Activated CD8-positive, alpha-beta T cell treated with anti-CD3 and anti-CD28 coated beads for 36 hours (primary cell): ENCODE data around the gene BAD. TPM values are rescaled to one million over a fixed set of nuclear protein-coding genes. Genes with fewer than 3 reads are reported as not detected.
"Not testable (repeated sequence)": the region's sequence is repeated elsewhere in the genome, so short reads cannot be mapped to it uniquely, and the experiment has no call there.

Experiments used
- ATAC-seq: fragments of 200-7000 bp; cut with Tn5 transposase; one replicate; pipeline ENCODE4 v1.10.0; 2021; ENCODE audit warnings: mild to moderate bottlenecking, moderate library complexity
- CTCF ChIA-PET: fragments of 350-600 bp; sonication (Branson Sonifier 250); formaldehyde crosslinking; loops from one replicate; lab custom pipeline; 2021; ENCODE audit warnings: antibody characterized with exemption; lab: Charles Lee
- POLR2A ChIA-PET: fragments of 350-600 bp; sonication (Branson Sonifier 250); formaldehyde crosslinking; loops from one replicate; lab custom pipeline; 2021; ENCODE audit warnings: antibody characterized with exemption; lab: Charles Lee
- DNase-seq: peaks from one replicate; pipeline ENCODE4 v3.0.0-alpha.2; 2020
- H3K27ac Mint-ChIP-seq: one replicate; pipeline ENCODE4 v1.8.0; 2021; ENCODE audit warnings: mild to moderate bottlenecking, mixed read lengths
- H3K27me3 Mint-ChIP-seq: one replicate; pipeline ENCODE4 v1.8.0; 2021; ENCODE audit warnings: mixed read lengths
- H3K36me3 Mint-ChIP-seq: one replicate; pipeline ENCODE4 v1.8.0; 2021; ENCODE audit warnings: low read depth, mixed read lengths
- H3K4me1 Mint-ChIP-seq: one replicate; pipeline ENCODE4 v1.8.0; 2021; ENCODE audit warnings: low read depth, mixed read lengths
- H3K4me3 Mint-ChIP-seq: one replicate; pipeline ENCODE4 v1.8.0; 2021; ENCODE audit warnings: mild to moderate bottlenecking, moderate library complexity, mixed read lengths
- H3K9me3 Mint-ChIP-seq: one replicate; pipeline ENCODE4 v1.8.0; 2021; ENCODE audit warnings: mixed read lengths
- intact Hi-C: fragments of 100-400 bp; cut with micrococcal nuclease; formaldehyde crosslinking; loops from one replicate; pipeline ENCODE4 v1.10.0; 2022
- total RNA-seq, 2 experiments: library from RNA; stranded (reverse); gene quantifications; one replicate each; pipeline ENCODE4 v1.2.3, GENCODE V29; 2021
- TF ChIP-seq, protein P1 (sequence below): fragments of 200-600 bp; IDR thresholded peaks from one replicate; pipeline ENCODE4 v1.8.0; 2022; ENCODE audit warnings: antibody characterized with exemption, mild to moderate bottlenecking

Gene BAD
- total RNA-seq, 2 experiments from 2014 or later: 17.2 to 17.7 TPM

DNA sequence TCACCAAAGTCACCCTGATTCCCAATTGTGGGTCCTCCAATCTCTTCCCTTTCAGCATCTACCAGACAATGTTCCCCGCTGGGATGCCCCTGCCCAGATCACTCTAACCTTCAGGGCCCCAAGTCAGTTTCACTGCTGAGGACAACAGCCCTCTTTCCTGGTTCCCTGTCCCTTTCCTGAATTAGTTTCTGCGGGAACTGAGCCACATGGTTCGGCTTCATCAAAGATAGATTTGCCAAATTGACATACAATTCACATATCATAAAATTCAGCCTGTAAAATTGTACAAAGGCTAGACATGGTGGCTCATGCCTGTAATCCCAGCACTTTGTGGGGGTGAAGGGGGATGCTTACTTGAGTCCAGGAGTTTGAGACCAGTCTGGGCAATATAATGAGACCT, 43.5 kb upstream of the BAD start:
- TF ChIP-seq, protein P1, sequence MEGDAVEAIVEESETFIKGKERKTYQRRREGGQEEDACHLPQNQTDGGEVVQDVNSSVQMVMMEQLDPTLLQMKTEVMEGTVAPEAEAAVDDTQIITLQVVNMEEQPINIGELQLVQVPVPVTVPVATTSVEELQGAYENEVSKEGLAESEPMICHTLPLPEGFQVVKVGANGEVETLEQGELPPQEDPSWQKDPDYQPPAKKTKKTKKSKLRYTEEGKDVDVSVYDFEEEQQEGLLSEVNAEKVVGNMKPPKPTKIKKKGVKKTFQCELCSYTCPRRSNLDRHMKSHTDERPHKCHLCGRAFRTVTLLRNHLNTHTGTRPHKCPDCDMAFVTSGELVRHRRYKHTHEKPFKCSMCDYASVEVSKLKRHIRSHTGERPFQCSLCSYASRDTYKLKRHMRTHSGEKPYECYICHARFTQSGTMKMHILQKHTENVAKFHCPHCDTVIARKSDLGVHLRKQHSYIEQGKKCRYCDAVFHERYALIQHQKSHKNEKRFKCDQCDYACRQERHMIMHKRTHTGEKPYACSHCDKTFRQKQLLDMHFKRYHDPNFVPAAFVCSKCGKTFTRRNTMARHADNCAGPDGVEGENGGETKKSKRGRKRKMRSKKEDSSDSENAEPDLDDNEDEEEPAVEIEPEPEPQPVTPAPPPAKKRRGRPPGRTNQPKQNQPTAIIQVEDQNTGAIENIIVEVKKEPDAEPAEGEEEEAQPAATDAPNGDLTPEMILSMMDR: no peak
- Mint-ChIP-seq H3K27me3 (no peaks in the 10 kb centered on the region), H3K36me3 (no peaks in the 10 kb centered on the region), H3K27ac (no peak overlapping the region), H3K4me1 (peaks cover 14% of the 10 kb centered on the region), H3K9me3 (no peaks in the 10 kb centered on the region), H3K4me3 (no peak overlapping the region)
- ATAC-seq (no peak), DNase-seq (no peak)
- ChIA-PET POLR2A (interaction anchor here (0.8 kb wide), 1 partner anchor 12 kb away, joined by 4 read pairs; no protein-coding TSS in a partner anchor), CTCF (interaction anchor here (1.5 kb wide), 1 partner anchor 27 kb away, joined by 4 read pairs; no protein-coding TSS in a partner anchor)
- intact Hi-C loops: no loop called here

DNA sequence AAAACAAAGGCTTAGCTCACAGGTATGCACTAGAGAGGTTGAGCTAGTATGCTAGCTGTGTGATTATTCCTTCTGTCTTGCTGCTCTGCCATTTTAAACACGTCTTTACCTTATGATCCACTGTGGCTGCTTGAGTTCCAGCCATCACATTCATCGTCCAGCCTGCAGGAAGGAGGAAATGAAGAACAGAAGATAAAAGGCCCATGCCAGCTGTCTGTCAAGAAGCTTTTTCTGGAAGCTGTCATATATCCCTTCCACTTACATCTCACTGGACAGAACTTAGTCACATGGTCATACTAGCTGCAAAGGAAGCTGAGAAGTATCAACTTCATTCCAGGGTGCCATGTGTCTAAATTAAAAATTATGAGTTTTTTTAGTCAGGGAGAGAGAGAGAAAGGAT, 42.9 kb upstream of the BAD start:
- no peaks in the 10 kb centered on the region for H3K36me3 Mint-ChIP-seq
- DNase-seq (no peak), ATAC-seq (no peak)
- no peaks in the 10 kb centered on the region for H3K27me3 Mint-ChIP-seq
- TF ChIP-seq, protein P1: no peak
- peaks cover 14% of the 10 kb centered on the region for H3K4me1 Mint-ChIP-seq
- no peak overlapping the region for H3K4me3 Mint-ChIP-seq
- intact Hi-C loops: no loop called here
- ChIA-PET CTCF (interaction anchor here (0.8 to 1.5 kb wide), 2 partner anchors 9 to 27 kb away, joined by 4 to 5 read pairs; partner anchors contain the start of gene PRDX5), POLR2A (interaction anchor here (0.8 kb wide), 1 partner anchor 11 kb away, joined by 4 read pairs; no protein-coding TSS in a partner anchor)
- no peak overlapping the region for H3K27ac Mint-ChIP-seq
- no peaks in the 10 kb centered on the region for H3K9me3 Mint-ChIP-seq

DNA sequence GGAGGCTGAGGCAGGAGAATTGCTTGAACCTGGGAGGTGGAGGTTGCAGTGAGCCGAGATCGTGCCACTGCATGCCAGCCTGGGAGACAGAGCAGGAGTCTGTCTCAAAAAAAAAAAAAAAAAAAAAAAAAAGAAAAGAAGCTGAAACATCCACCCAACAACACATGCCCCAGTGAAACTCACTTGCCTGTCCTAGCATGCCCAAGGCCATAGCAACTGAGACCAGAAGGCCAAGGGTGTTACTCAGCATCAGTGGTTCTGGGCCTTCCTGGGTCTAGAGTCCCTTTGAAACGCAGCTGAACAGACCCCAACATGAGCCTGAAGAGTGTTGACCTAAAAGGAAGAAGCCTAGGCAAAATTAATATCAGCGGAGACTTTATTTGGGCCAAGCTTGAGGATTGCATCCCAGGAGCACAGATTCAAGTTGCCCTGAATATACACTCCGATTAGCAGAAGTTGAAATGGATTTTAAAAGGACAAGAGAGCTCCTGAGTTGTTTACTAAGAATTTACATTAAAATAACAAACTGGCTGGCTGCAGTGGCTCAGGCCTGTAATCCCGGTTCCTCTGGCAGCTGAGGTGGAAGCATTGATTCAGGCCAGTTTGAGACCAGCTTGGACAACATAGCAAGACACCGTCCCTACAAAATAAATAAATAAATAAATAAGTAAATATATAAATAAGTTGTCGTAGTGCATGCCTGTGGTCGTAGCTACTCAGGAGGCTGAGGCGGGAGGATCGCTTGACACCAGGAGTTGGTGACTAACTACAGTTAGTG, 40.4 kb upstream of the BAD start:
- Mint-ChIP-seq H3K9me3 (no peaks in the 10 kb centered on the region), H3K36me3 (peaks cover 13% of the 10 kb centered on the region), H3K27me3 (no peaks in the 10 kb centered on the region), H3K4me1 (peaks cover 6% of the 10 kb centered on the region), H3K27ac (no peak overlapping the region), H3K4me3 (no peak overlapping the region)
- ChIA-PET POLR2A (interaction anchor here (0.7 to 1.1 kb wide), 2 partner anchors 16 to 1471 kb away, joined by 3 read pairs; no protein-coding TSS in a partner anchor), CTCF (interaction anchor here (1.0 to 1.7 kb wide), 2 partner anchors 24 to 125 kb away, joined by 3 to 7 read pairs; no protein-coding TSS in a partner anchor)
- TF ChIP-seq, protein P1: no peak
- intact Hi-C loops: no loop called here
- DNase-seq (no peak), ATAC-seq (no peak)

DNA sequence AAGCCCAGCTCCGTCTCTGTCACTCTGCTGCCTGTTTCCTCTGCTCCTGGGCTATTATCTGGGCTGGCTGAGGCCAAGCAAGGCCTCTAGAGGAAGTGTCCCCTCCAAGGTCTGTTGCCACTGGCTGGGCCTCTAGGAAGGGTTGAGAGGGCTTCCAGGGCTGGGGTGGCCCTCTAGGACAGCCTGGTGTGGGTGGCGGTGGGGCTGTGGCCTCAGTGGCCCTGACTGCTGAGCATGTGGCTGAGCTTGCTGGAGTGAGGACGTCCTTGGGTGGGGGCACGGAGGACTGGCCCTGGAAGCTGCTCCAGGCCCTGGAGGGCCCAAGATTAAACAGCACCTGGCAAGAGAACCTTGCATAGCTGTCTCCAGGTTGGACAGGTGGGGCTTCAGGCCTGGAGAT, 39.5 kb upstream of the BAD start:
- H3K4me3 Mint-ChIP-seq, ATAC-seq, H3K9me3 Mint-ChIP-seq, H3K27me3 Mint-ChIP-seq, intact Hi-C loops, H3K27ac Mint-ChIP-seq, DNase-seq: not testable (repeated sequence)
- Mint-ChIP-seq H3K36me3 (peaks cover 15% of the 10 kb centered on the region), H3K4me1 (peaks cover 10% of the 10 kb centered on the region)
- ChIA-PET CTCF (interaction anchor here (1.3 to 1.7 kb wide), 2 partner anchors 8 to 23 kb away, joined by 5 to 7 read pairs; no protein-coding TSS in a partner anchor), POLR2A (interaction anchor here (0.7 to 1.1 kb wide), 3 partner anchors 17 to 119 kb away, joined by 3 to 4 read pairs (median 3); partner anchors contain the start of gene FERMT3)

DNA sequence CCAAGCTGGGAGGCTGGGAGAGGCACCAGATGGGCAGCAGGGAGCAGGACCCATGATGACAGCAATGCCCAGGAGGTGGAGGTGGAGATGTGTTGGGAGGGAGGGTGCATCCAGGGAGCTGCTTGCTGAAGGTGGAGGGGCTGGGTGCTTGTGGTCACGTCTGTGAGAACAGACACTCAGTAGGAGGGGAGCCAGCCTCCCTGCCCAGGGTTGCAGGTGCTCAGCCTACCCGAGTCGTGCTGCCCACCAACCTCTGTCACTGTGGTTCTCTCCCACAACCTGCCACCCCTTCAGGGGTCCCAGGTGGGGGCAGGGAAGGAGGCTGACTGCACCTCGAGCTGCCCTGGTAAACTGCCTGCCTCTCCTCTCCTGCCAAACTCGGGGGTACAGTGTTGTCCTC, 38.9 kb upstream of the BAD start:
- ChIA-PET POLR2A (interaction anchor here (0.7 to 1.1 kb wide), 3 partner anchors 18 to 119 kb away, joined by 3 to 4 read pairs (median 3); partner anchors contain the start of gene FERMT3), CTCF (interaction anchor here (1.3 to 1.7 kb wide), 2 partner anchors 8 to 22 kb away, joined by 5 to 7 read pairs; no protein-coding TSS in a partner anchor)
- DNase-seq (no peak), ATAC-seq (no peak)
- Mint-ChIP-seq H3K4me1 (peaks cover 13% of the 10 kb centered on the region), H3K4me3 (no peak overlapping the region), H3K36me3 (peaks cover 16% of the 10 kb centered on the region), H3K9me3 (no peaks in the 10 kb centered on the region), H3K27me3 (no peaks in the 10 kb centered on the region), H3K27ac (no peak overlapping the region)
- TF ChIP-seq, protein P1: no peak
- intact Hi-C loops: no loop called here
